Neural crest cell (in vitro differentiated cells): Measurements from ENCODE around the gene UNCX. TPM values are rescaled to one million over a fixed set of nuclear protein-coding genes. Genes with fewer than 3 reads are reported as not detected.

ENCODE experiments used
- DNase-seq: peaks from one replicate; pipeline ENCODE4 v3.0.0; 2021; ENCODE audit warnings: low read depth, mixed read lengths, low spot score
- H3K27ac Mint-ChIP-seq: one replicate; pipeline ENCODE4 v1.8.0; 2021; ENCODE audit warnings: mild to moderate bottlenecking, mixed read lengths; ENCODE audit not compliant: unreplicated experiment
- H3K27me3 Mint-ChIP-seq: 2 replicates; pipeline ENCODE4 v1.8.0; 2021; ENCODE audit warnings: low read depth, mild to moderate bottlenecking, mixed read lengths
- H3K36me3 Mint-ChIP-seq: 2 replicates; pipeline ENCODE4 v1.8.0; 2021; ENCODE audit warnings: low read depth, mild to moderate bottlenecking, mixed read lengths
- H3K4me1 Mint-ChIP-seq: 2 replicates; pipeline ENCODE4 v1.8.0; 2021; ENCODE audit warnings: mixed read lengths
- H3K4me3 Mint-ChIP-seq: one replicate; pipeline ENCODE4 v1.8.0; 2021; ENCODE audit warnings: mild to moderate bottlenecking, mixed read lengths
- H3K9me3 Mint-ChIP-seq: 2 replicates; pipeline ENCODE4 v1.8.0; 2021; ENCODE audit warnings: mixed read lengths
- CTCF ChIP-seq: fragments of 200-600 bp; sonication (generic); conservative IDR thresholded peaks from 2 replicates; pipeline ENCODE4 v1.5.0; 2021; ENCODE audit warnings: antibody characterized with exemption, mild to moderate bottlenecking
- total RNA-seq: library from RNA; stranded (reverse); gene quantifications from 2 replicates; pipeline ENCODE4 v1.2.1, GENCODE V29; 2021

The UNCX gene
- total RNA-seq, 1 donor from 2014 or later: 2.4 TPM

- no peaks in the 10 kb centered on the region for H3K9me3 Mint-ChIP-seq
- H3K4me3 Mint-ChIP-seq: no peak overlapping the region
- H3K27ac Mint-ChIP-seq: no peak overlapping the region
- no peaks in the 10 kb centered on the region for H3K36me3 Mint-ChIP-seq
- H3K4me1 Mint-ChIP-seq: peaks cover 4% of the 10 kb centered on the region
- TF ChIP-seq CTCF: no peak
- H3K27me3 Mint-ChIP-seq: peaks cover 84% of the 10 kb centered on the region
- DNase-seq: no peak
These were observed 19.3 kb downstream of the UNCX start for GRCh38 chr7:1251796-1252539.

GRCh38 chr7:1252540-1253090 is 19.9 kb downstream of the UNCX start:
- Mint-ChIP-seq H3K9me3 (no peaks in the 10 kb centered on the region), H3K36me3 (no peaks in the 10 kb centered on the region), H3K4me3 (no peak overlapping the region), H3K27me3 (peaks cover 87% of the 10 kb centered on the region), H3K27ac (no peak overlapping the region), H3K4me1 (peaks cover 4% of the 10 kb centered on the region)
- no peak for DNase-seq
- no peak for TF ChIP-seq CTCF

GRCh38 chr7:1253681-1254181 is 21.1 kb downstream of the UNCX start:
- no peak for TF ChIP-seq CTCF
- Mint-ChIP-seq H3K27me3 (peaks cover 84% of the 10 kb centered on the region), H3K27ac (no peak overlapping the region), H3K4me3 (no peak overlapping the region), H3K4me1 (no peaks in the 10 kb centered on the region), H3K9me3 (no peaks in the 10 kb centered on the region), H3K36me3 (no peaks in the 10 kb centered on the region)
- no peak for DNase-seq

GRCh38 chr7:1254281-1255079 is 21.8 kb downstream of the UNCX start:
- no peak overlapping the region for H3K4me3 Mint-ChIP-seq

More at GRCh38 chr7:1254281-1255079, 21.8 kb downstream of the UNCX start:
- TF ChIP-seq CTCF: no peak
- no peaks in the 10 kb centered on the region for H3K9me3 Mint-ChIP-seq
- DNase-seq: no peak
- peaks cover 79% of the 10 kb centered on the region for H3K27me3 Mint-ChIP-seq
- H3K4me1 Mint-ChIP-seq: no peaks in the 10 kb centered on the region
- no peaks in the 10 kb centered on the region for H3K36me3 Mint-ChIP-seq
- H3K27ac Mint-ChIP-seq: no peak overlapping the region
